Activated CD8-positive, alpha-beta T cell treated with anti-CD3 and anti-CD28 coated beads, Interleukin-2, amount 10 ng/mL, durations not matched to agents 7 days and 5 days (primary cell): ENCODE measurements around the gene NUTF2. TPM values are rescaled to one million over a fixed set of nuclear protein-coding genes. Genes with fewer than 3 reads are reported as not detected.

ENCODE experiments used
- ATAC-seq: fragments of 150-1000 bp; cut with Tn5 transposase; one replicate; pipeline ENCODE4 v1.10.0; 2021; ENCODE audit warnings: moderate library complexity
- CTCF ChIA-PET: fragments of 350-600 bp; sonication (Branson Sonifier 250); formaldehyde crosslinking; loops from one replicate; lab custom pipeline; 2021; ENCODE audit warnings: antibody characterized with exemption; lab: Charles Lee
- POLR2A ChIA-PET: fragments of 350-600 bp; sonication (Branson Sonifier 250); formaldehyde crosslinking; loops from one replicate; lab custom pipeline; 2021; ENCODE audit warnings: antibody characterized with exemption; lab: Charles Lee
- DNase-seq: peaks from one replicate; pipeline ENCODE4 v3.0.0-alpha.2; 2020
- H3K27ac Mint-ChIP-seq: one replicate; pipeline ENCODE4 v1.8.0; 2021; ENCODE audit warnings: mild to moderate bottlenecking, mixed read lengths
- H3K27me3 Mint-ChIP-seq: one replicate; pipeline ENCODE4 v1.8.0; 2021; ENCODE audit warnings: low read depth, mixed read lengths
- H3K36me3 Mint-ChIP-seq: one replicate; pipeline ENCODE4 v1.8.0; 2021; ENCODE audit warnings: low read depth, mixed read lengths
- H3K4me1 Mint-ChIP-seq: one replicate; pipeline ENCODE4 v1.8.0; 2021; ENCODE audit warnings: low read depth, mixed read lengths
- H3K4me3 Mint-ChIP-seq: one replicate; pipeline ENCODE4 v1.8.0; 2021; ENCODE audit warnings: mild to moderate bottlenecking, mixed read lengths
- H3K9me3 Mint-ChIP-seq: one replicate; pipeline ENCODE4 v1.8.0; 2022; ENCODE audit warnings: mixed read lengths; ENCODE audit not compliant: insufficient read depth
- total RNA-seq, 2 experiments: library from RNA; stranded (reverse); gene quantifications; one replicate each; pipeline ENCODE4 v1.2.3, GENCODE V29; 2021

NUTF2 gene
- 100 to 1,000 TPM; 125 to 134 TPM for total RNA-seq

- Mint-ChIP-seq H3K36me3 (peaks cover 31% of the 10 kb centered on the region), H3K9me3 (no peaks in the 10 kb centered on the region), H3K4me3 (peak within 1 kb of the TSS; percentile 96), H3K27me3 (no peaks in the 10 kb centered on the region), H3K27ac (peak within 1 kb of the TSS; percentile 89), H3K4me1 (peaks cover 50% of the 10 kb centered on the region)
- ATAC-seq, result peak; percentile 66
- ChIA-PET POLR2A (interaction anchor here (0.8 to 4.2 kb wide), 6 partner anchors 10 to 121 kb away, joined by 3 to 28 read pairs (median 4); partner anchors contain the start of genes PSKH1, RANBP10 and TSNAXIP1), CTCF (interaction anchor here (0.7 to 4.1 kb wide), 8 partner anchors 11 to 173 kb away, joined by 3 to 40 read pairs (median 6); no protein-coding TSS in a partner anchor)
- DNase-seq, result peak; percentile 98
These were observed at the start of gene NUTF2 for GRCh38 chr16:67846320-67847063. Gene NUTF2 (plus strand): TSS chr16:67846933. CDS start chr16:67865131, 18,198 bp downstream.

- Mint-ChIP-seq H3K36me3 (peaks cover 72% of the 10 kb centered on the region), H3K9me3 (no peaks in the 10 kb centered on the region), H3K4me1 (peaks cover 57% of the 10 kb centered on the region), H3K4me3 (no peak overlapping the region), H3K27me3 (no peaks in the 10 kb centered on the region), H3K27ac (peak overlapping the region; percentile 84)
- ATAC-seq, result no peak
- ChIA-PET POLR2A (interaction anchor here (1.7 kb wide), 1 partner anchor 135 kb away, joined by 5 read pairs; no protein-coding TSS in a partner anchor), CTCF (interaction anchor here (0.8 to 6.1 kb wide), 5 partner anchors 10 to 128 kb away, joined by 3 to 43 read pairs (median 4); partner anchors contain the start of gene GFOD2)
- no peak for DNase-seq
These were observed 46.3 kb upstream of the NUTF2 start for GRCh38 chr16:67800338-67800926.

GRCh38 chr16:67801241-67801640 lies 45.5 kb upstream of the NUTF2 start:
- ATAC-seq (no peak), DNase-seq (no peak)
- Mint-ChIP-seq H3K27ac (peak overlapping the region; percentile 84), H3K27me3 (no peaks in the 10 kb centered on the region), H3K9me3 (no peaks in the 10 kb centered on the region), H3K4me3 (peak overlapping the region; percentile 48), H3K4me1 (peaks cover 59% of the 10 kb centered on the region), H3K36me3 (peaks cover 73% of the 10 kb centered on the region)
- CTCF ChIA-PET, result interaction anchor here (0.8 to 6.1 kb wide), 5 partner anchors 9 to 128 kb away, joined by 3 to 43 read pairs (median 4); no protein-coding TSS in a partner anchor
- POLR2A ChIA-PET, result interaction anchor here (0.8 to 1.7 kb wide), 4 partner anchors 12 to 134 kb away, joined by 3 to 8 read pairs (median 4); partner anchors contain the start of gene GFOD2

GRCh38 chr16:67801883-67802282 lies 44.9 kb upstream of the NUTF2 start:
- peaks cover 66% of the 10 kb centered on the region for H3K36me3 Mint-ChIP-seq
- peaks cover 59% of the 10 kb centered on the region for H3K4me1 Mint-ChIP-seq
- H3K27ac Mint-ChIP-seq, result peak overlapping the region; percentile 84
- ATAC-seq, result no peak
- ChIA-PET CTCF (interaction anchor here (0.6 to 6.1 kb wide), 7 partner anchors 9 to 316 kb away, joined by 3 to 43 read pairs (median 4); no protein-coding TSS in a partner anchor), POLR2A (interaction anchor here (0.8 to 1.5 kb wide), 3 partner anchors 13 to 83 kb away, joined by 3 to 8 read pairs (median 4); partner anchors contain the start of gene GFOD2)
- peak overlapping the region; percentile 48 for H3K4me3 Mint-ChIP-seq
- DNase-seq, result peak; percentile 61
- H3K27me3 Mint-ChIP-seq, result no peaks in the 10 kb centered on the region
- H3K9me3 Mint-ChIP-seq, result no peaks in the 10 kb centered on the region

GRCh38 chr16:67803894-67804293 lies 42.8 kb upstream of the NUTF2 start:
- no peak for DNase-seq
- no peaks in the 10 kb centered on the region for H3K9me3 Mint-ChIP-seq
- H3K4me3 Mint-ChIP-seq, result no peak overlapping the region
- H3K36me3 Mint-ChIP-seq, result peaks cover 55% of the 10 kb centered on the region
- H3K27ac Mint-ChIP-seq, result peak overlapping the region; percentile 67
- peaks cover 59% of the 10 kb centered on the region for H3K4me1 Mint-ChIP-seq
- H3K27me3 Mint-ChIP-seq, result no peaks in the 10 kb centered on the region
- no peak for ATAC-seq
- ChIA-PET POLR2A (interaction anchor here (1.2 kb wide), 1 partner anchor 85 kb away, joined by 3 read pairs; the partner anchor contains the start of gene GFOD2), CTCF (interaction anchor here (1.3 to 6.1 kb wide), 2 partner anchors 12 to 322 kb away, joined by 3 to 43 read pairs; no protein-coding TSS in a partner anchor)

- no peak for ATAC-seq
- peaks cover 56% of the 10 kb centered on the region for H3K4me1 Mint-ChIP-seq
- H3K27me3 Mint-ChIP-seq, result no peaks in the 10 kb centered on the region
- peak overlapping the region; percentile 90 for H3K27ac Mint-ChIP-seq
- ChIA-PET CTCF (interaction anchor here (6.1 kb wide), 1 partner anchor 11 kb away, joined by 43 read pairs; no protein-coding TSS in a partner anchor), POLR2A (interaction anchor here (1.0 kb wide), 1 partner anchor 145 kb away, joined by 3 read pairs; the partner anchor contains the start of gene ACD)
- peak overlapping the region; percentile 94 for H3K4me3 Mint-ChIP-seq
- peaks cover 50% of the 10 kb centered on the region for H3K36me3 Mint-ChIP-seq
- no peaks in the 10 kb centered on the region for H3K9me3 Mint-ChIP-seq
- DNase-seq, result no peak
These were observed 41.7 kb upstream of the NUTF2 start for GRCh38 chr16:67804853-67805542.

GRCh38 chr16:67805718-67806427 lies 40.9 kb upstream of the NUTF2 start:
- peak overlapping the region; percentile 90 for H3K27ac Mint-ChIP-seq
- peaks cover 47% of the 10 kb centered on the region for H3K4me1 Mint-ChIP-seq
- no peaks in the 10 kb centered on the region for H3K27me3 Mint-ChIP-seq
- no peaks in the 10 kb centered on the region for H3K9me3 Mint-ChIP-seq
- peaks cover 41% of the 10 kb centered on the region for H3K36me3 Mint-ChIP-seq
- ATAC-seq (no peak), DNase-seq (no peak)
- ChIA-PET CTCF (interaction anchor here (0.8 to 6.1 kb wide), 11 partner anchors 10 to 325 kb away, joined by 3 to 47 read pairs (median 3); partner anchors contain the start of genes ATP6V0D1, C16orf86 and GFOD2), POLR2A (interaction anchor here (0.7 to 1.5 kb wide), 10 partner anchors 9 to 193 kb away, joined by 3 to 7 read pairs (median 4); partner anchors contain the start of genes DPEP2, EDC4, GFOD2 and NUTF2)
- H3K4me3 Mint-ChIP-seq, result peak overlapping the region; percentile 94

GRCh38 chr16:67806428-67807147 lies 40.1 kb upstream of the NUTF2 start, which contains the start of the genes RANBP10 and TSNAXIP1:
Gene RANBP10 (minus strand): TSS chr16:67806560. CDS start chr16:67806536, 24 bp downstream.
Gene TSNAXIP1 (plus strand): TSS chr16:67806889. CDS start chr16:67807150, 261 bp downstream.
- peak within 1 kb of the TSS; percentile 94 for H3K4me3 Mint-ChIP-seq
- H3K27ac Mint-ChIP-seq, result peak within 1 kb of the TSS; percentile 90
- H3K27me3 Mint-ChIP-seq, result no peaks in the 10 kb centered on the region
- peaks cover 40% of the 10 kb centered on the region for H3K4me1 Mint-ChIP-seq
- ATAC-seq (peak; percentile 94), DNase-seq (peak; percentile 98)
- POLR2A ChIA-PET, result interaction anchor here (0.6 to 1.5 kb wide), 12 partner anchors 10 to 193 kb away, joined by 3 to 7 read pairs (median 3); partner anchors contain the start of genes DPEP2, EDC4, GFOD2 and NUTF2
- H3K9me3 Mint-ChIP-seq, result no peaks in the 10 kb centered on the region
- CTCF ChIA-PET, result interaction anchor here (0.8 to 3.0 kb wide), 10 partner anchors 9 to 326 kb away, joined by 3 to 47 read pairs (median 3); partner anchors contain the start of genes ATP6V0D1, C16orf86 and GFOD2
- peaks cover 35% of the 10 kb centered on the region for H3K36me3 Mint-ChIP-seq

- Mint-ChIP-seq H3K27ac (peak overlapping the region; percentile 90), H3K9me3 (no peaks in the 10 kb centered on the region), H3K27me3 (peaks cover 5% of the 10 kb centered on the region), H3K4me3 (peak overlapping the region; percentile 94), H3K4me1 (peaks cover 34% of the 10 kb centered on the region), H3K36me3 (peaks cover 29% of the 10 kb centered on the region)
- CTCF ChIA-PET, result interaction anchor here (0.9 to 3.0 kb wide), 8 partner anchors 9 to 326 kb away, joined by 3 to 47 read pairs (median 4); partner anchors contain the start of genes ATP6V0D1, C16orf86, GFOD2 and PSKH1
- ATAC-seq, result no peak
- no peak for DNase-seq
- POLR2A ChIA-PET, result interaction anchor here (0.6 to 1.5 kb wide), 9 partner anchors 10 to 192 kb away, joined by 3 to 7 read pairs (median 4); partner anchors contain the start of genes DPEP2, GFOD2 and NUTF2
These were observed 39.5 kb upstream of the NUTF2 start for GRCh38 chr16:67807148-67807682.
